ENCODE results near the gene TNFAIP8L3.
"Not testable (repeated sequence)": the region's sequence is repeated elsewhere in the genome, so short reads cannot be mapped to it uniquely, and the experiment has no call there.

TNFAIP8L3 gene

DNA sequence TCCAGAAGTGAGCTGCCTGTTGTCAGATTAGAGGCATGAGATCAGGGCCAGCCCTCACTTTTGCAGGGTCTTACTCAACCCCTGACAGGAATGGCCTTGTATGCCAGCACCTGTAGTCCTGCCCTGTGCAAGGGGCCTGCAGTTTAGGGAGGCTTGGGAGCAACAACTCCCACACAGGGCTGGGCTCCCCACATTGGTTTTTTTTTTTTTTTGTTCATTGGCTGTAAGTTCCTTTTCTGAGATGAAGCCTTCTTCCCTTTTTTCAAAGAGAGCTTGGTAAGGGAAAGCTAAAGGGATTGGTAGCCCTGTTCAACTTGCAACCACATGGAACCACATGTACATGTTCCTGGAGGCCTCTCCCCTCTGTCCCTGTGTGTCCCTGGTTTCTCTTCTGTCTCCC, 46.4 kb downstream of the TNFAIP8L3 start:
- no peak for TF ChIP-seq CTCF (conservative IDR thresholded peaks at IDR 0.05; ENCODE audit: low read depth)
- no peak for DNase-seq (ENCODE audit: low spot score)
- no peak overlapping the region for H3K27ac ChIP-seq
- POLR2A ChIA-PET (ENCODE audit: low non-redundant PET), result no interaction called here
- CTCF ChIA-PET, result no interaction called here

GRCh38 chr15:51046799-51047449, 47.8 kb downstream of the TNFAIP8L3 start:
- TF ChIP-seq CTCF (conservative IDR thresholded peaks at IDR 0.05; ENCODE audit: low read depth), result no peak
- H3K27ac ChIP-seq, result no peak overlapping the region
- ChIA-PET CTCF (interaction anchor here (0.7 kb wide), 1 partner anchor 101 kb away, joined by 3 read pairs; no protein-coding TSS in a partner anchor), POLR2A (ENCODE audit: low non-redundant PET) (no interaction called here)
- no peak for DNase-seq (ENCODE audit: low spot score)

DNA sequence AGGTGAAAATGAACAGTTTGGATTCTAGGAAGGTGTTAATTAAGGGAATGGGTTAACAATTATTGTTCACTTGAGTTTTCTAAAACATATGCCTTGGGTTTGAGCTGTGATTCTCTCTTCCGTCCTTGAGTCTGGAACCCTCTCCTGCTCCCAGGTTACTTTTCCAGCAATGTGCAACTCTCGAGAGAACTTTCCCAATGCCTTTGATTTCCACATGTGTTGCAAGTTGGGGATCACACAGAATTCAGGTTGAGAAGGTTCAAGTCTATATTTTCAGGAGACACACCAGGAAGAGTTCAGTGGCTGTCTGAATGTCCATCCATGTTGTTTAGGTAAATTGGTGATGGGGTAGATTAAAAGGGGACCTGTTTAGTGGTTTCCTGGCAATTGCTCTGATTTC, 48.7 kb downstream of the TNFAIP8L3 start:
- no peak for DNase-seq (ENCODE audit: low spot score)
- H3K27ac ChIP-seq, result no peak overlapping the region
- TF ChIP-seq CTCF (conservative IDR thresholded peaks at IDR 0.05; ENCODE audit: low read depth), result no peak
- POLR2A ChIA-PET (ENCODE audit: low non-redundant PET), result no interaction called here
- CTCF ChIA-PET, result no interaction called here

- H3K27ac ChIP-seq, result no peak overlapping the region
- CTCF ChIA-PET, result interaction anchor here (0.7 kb wide), 1 partner anchor 88 kb away, joined by 3 read pairs; no protein-coding TSS in a partner anchor
- no peak for TF ChIP-seq CTCF (conservative IDR thresholded peaks at IDR 0.05; ENCODE audit: low read depth)
- POLR2A ChIA-PET (ENCODE audit: low non-redundant PET), result no interaction called here
- DNase-seq (ENCODE audit: low spot score), result no peak
Measured at GRCh38 chr15:51044037-51044727, 50.5 kb downstream of the TNFAIP8L3 start.

DNA sequence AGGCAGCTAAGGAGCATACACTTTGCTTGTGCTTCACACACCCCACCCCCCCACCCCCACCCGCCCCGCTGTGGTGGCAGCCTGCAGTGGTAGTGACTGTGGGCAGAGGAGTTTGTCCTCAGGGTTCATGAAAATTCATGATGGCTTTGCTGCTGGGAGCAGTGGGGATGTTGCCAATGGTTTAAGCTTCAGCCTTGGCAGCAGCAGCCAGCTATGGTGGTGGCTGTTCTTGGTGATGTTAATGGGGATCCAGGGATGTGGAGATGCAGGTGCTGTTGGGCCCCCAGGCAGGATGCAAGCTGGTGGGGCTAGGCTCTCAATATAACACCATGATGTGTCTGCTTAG, 55.8 kb downstream of the TNFAIP8L3 start:
- POLR2A ChIA-PET (ENCODE audit: low non-redundant PET), result no interaction called here
- no peak for TF ChIP-seq CTCF (conservative IDR thresholded peaks at IDR 0.05; ENCODE audit: low read depth)
- no peak for DNase-seq (ENCODE audit: low spot score)
- peak overlapping the region; percentile 12; the same call in 1 of the 2 replicates for H3K27ac ChIP-seq
- CTCF ChIA-PET, result interaction anchor here (0.6 kb wide), 1 partner anchor 498 kb away, joined by 3 read pairs; no protein-coding TSS in a partner anchor

DNA sequence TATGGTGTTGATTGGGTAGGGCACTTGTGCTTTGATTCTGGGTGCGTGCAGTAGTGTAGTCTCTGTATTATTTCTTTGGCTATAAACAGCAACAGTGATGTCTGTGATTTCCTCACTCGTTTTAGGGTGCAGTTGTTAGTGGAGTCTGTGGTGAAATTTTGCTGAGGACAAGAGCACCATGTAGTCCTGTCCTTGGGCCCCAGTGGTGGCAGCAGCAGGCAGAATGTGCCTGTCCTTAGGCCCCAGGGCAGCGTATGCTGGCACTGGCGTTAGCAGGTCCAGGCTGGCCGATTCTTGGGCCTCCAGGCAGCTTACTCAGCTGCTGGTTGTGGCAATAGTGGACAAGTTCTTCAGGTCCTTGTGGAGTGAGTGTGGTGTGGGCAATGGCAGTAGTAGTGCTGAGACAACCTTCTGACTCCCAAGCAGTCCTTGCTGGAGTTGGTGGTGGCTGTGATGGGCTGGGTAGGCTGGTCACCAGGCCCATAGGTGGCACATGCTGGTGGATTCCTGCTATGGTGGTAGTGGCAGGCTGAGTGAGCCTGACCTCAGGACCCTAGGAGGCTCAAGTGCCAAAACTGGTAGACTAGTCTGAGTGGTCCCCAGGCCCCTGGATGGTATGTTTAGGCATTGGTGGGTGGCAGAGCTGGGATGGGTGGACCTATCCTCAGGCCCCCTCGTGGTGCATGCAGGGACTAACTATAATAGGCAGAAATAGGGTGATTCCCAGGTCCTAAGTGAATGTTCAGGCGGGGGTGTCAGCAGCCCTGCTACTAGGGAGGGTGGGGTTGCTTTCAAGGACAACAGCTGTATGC, 56.3 kb downstream of the TNFAIP8L3 start:
- peak overlapping the region; percentile 12 for H3K27ac ChIP-seq
- no peak for TF ChIP-seq CTCF (conservative IDR thresholded peaks at IDR 0.05; ENCODE audit: low read depth)
- ChIA-PET CTCF (no interaction called here), POLR2A (ENCODE audit: low non-redundant PET) (no interaction called here)
- no peak for DNase-seq (ENCODE audit: low spot score)

GRCh38 chr15:51037474-51037873, 57.2 kb downstream of the TNFAIP8L3 start:
- CTCF ChIA-PET; POLR2A ChIA-PET (ENCODE audit: low non-redundant PET); DNase-seq (ENCODE audit: low spot score); H3K27ac ChIP-seq: not testable (repeated sequence)
